OCI-LY3 (cell line): ENCODE results near the gene DPP6.

Experiments used
- H2AFZ ChIP-seq: fragments of 200-600, 300-600 bp; shearing (Covaris generic); 2 replicates; pipeline ENCODE4 v1.6.0; 2014; ENCODE audit warnings: antibody characterized with exemption, low read depth, low read length
- H3K27ac ChIP-seq: fragments of 200-600, 300-600 bp; sonication (generic); 2 replicates; pipeline ENCODE4 v1.5.1; 2014; ENCODE audit warnings: mild to moderate bottlenecking, low read length, moderate library complexity, mixed read lengths
- H3K27me3 ChIP-seq: fragments of 200-600, 300-600 bp; sonication (generic); 2 replicates; pipeline ENCODE4 v1.6.1; 2014; ENCODE audit warnings: low read depth, low read length, mixed read lengths
- H3K36me3 ChIP-seq: fragments of 200-600, 300-600 bp; sonication (generic); replicated peaks from 2 replicates; pipeline ENCODE3; 2014; ENCODE audit warnings: low read depth, low read length, mixed read lengths
- H3K4me1 ChIP-seq: fragments of 300-600, 200-600 bp; sonication (generic); 2 replicates; pipeline ENCODE4 v1.6.1; 2014; ENCODE audit warnings: low read length, mixed read lengths
- H3K4me2 ChIP-seq: fragments of 200-600, 300-600 bp; sonication (generic); 2 replicates; pipeline ENCODE4 v1.6.1; 2014; ENCODE audit warnings: low read length, mixed read lengths
- H3K4me3 ChIP-seq: fragments of 300-600, 200-600 bp; sonication (generic); 2 replicates; pipeline ENCODE4 v1.5.1; 2014; ENCODE audit warnings: antibody characterized with exemption, mild to moderate bottlenecking, low read length, moderate library complexity
- H3K79me2 ChIP-seq: fragments of 300-600, 200-600 bp; shearing (Covaris generic); 2 replicates; pipeline ENCODE4 v1.6.1; 2014; ENCODE audit warnings: mild to moderate bottlenecking, low read length, mixed read lengths
- H3K9ac ChIP-seq: fragments of 300-600, 200-600 bp; shearing (Covaris generic); 2 replicates; pipeline ENCODE4 v1.6.0; 2014; ENCODE audit warnings: mild to moderate bottlenecking, low read length, moderate library complexity
- H3K9me3 ChIP-seq: fragments of 200-600, 300-600 bp; shearing (Covaris generic); 2 replicates; pipeline ENCODE4 v1.6.1; 2014; ENCODE audit warnings: low read length, mixed read lengths; ENCODE audit not compliant: insufficient read depth
- H4K20me1 ChIP-seq: fragments of 200-600, 300-600 bp; sonication (generic); 2 replicates; pipeline ENCODE4 v1.6.1; 2016; ENCODE audit warnings: low read length, mixed read lengths; ENCODE audit not compliant: insufficient read depth
- CTCF ChIP-seq: fragments of 200-600, 300-600 bp; sonication (generic); IDR thresholded peaks from 2 replicates; pipeline ENCODE4 v1.5.1; 2014; ENCODE audit warnings: antibody characterized with exemption, low read length, low read depth
- EZH2phosphoT487 ChIP-seq: fragments of 200-600 bp; shearing (Covaris generic); IDR thresholded peaks from 2 replicates; pipeline ENCODE4 v1.6.1; 2018; ENCODE audit warnings: antibody characterized with exemption, mixed run types, low read depth

DPP6 gene

DNA sequence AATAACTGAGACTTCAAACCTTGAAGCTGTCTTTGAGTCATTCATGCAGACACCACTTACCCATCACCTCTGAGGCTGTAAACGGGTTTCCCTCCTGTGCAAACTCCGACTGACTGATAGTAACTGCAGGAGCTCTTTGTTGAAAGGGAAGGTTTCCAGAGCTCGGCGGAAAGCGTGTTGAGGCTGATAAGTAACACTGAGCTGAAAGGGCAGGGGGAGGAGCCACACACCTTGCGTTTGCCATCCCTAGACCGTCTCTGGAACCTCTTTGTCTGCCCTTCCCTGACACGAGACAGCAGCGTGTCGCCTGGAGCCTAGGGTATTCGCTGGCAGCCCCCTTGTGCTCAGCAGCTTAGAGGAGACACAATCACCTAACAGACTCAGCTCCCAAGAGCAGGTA lies 816.7 kb downstream of the DPP6 start:
- Histone ChIP-seq H3K79me2 (no peaks in the 10 kb centered on the region), H3K4me2 (peak overlapping the region; percentile 91), H4K20me1 (no peaks in the 10 kb centered on the region), H3K27ac (no peak overlapping the region), H3K4me1 (peaks cover 44% of the 10 kb centered on the region), H3K9me3 (no peaks in the 10 kb centered on the region), H3K4me3 (peak overlapping the region; percentile 69; the same call in 1 of the 2 replicates), H2AFZ (no peak overlapping the region), H3K36me3 (no peaks in the 10 kb centered on the region), H3K27me3 (peaks cover 64% of the 10 kb centered on the region), H3K9ac (no peak overlapping the region)
- TF ChIP-seq CTCF (no peak), EZH2phosphoT487 (no peak)

- H3K27me3 ChIP-seq, result peaks cover 63% of the 10 kb centered on the region
- H3K36me3 ChIP-seq, result no peaks in the 10 kb centered on the region
- no peak overlapping the region for H3K4me2 ChIP-seq
Observed at GRCh38 chr7:154869436-154869835, 817.2 kb downstream of the DPP6 start.

DNA sequence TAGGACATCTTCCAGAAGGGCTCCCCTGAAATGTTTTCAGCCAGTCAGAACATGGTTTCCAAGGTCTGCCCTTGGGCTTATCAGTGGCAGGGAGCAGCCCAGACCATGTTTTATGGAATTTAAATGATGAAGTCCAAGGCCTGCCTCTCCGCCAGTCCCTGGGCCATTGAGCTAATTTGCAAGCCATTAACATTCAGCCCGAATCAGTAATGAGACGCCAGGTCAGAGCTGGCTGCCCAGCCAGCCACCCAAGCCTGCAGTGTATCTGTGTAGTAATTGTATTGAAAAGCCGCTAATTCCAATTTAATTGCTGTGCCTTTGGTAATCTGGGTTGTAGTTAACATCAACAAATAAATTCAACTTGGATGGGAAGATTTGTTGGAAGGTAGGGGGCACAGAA lies 819.3 kb downstream of the DPP6 start:
- H3K79me2 ChIP-seq, result no peaks in the 10 kb centered on the region
- no peak overlapping the region for H3K27ac ChIP-seq
- no peak overlapping the region for H3K4me3 ChIP-seq
- H4K20me1 ChIP-seq, result 0 out of 2 replicates have a peak, but pooled peaks cover 4% of the 10 kb centered on the region
- no peak overlapping the region for H3K9ac ChIP-seq
- peaks cover 24% of the 10 kb centered on the region for H3K4me1 ChIP-seq
- H2AFZ ChIP-seq, result no peak overlapping the region
- peaks cover 53% of the 10 kb centered on the region for H3K27me3 ChIP-seq
- TF ChIP-seq EZH2phosphoT487 (no peak), CTCF (no peak)
- H3K36me3 ChIP-seq, result no peaks in the 10 kb centered on the region
- no peaks in the 10 kb centered on the region for H3K9me3 ChIP-seq
- H3K4me2 ChIP-seq, result no peak overlapping the region

More at GRCh38 chr7:154869436-154869835, 817.2 kb downstream of the DPP6 start:
- H3K79me2 ChIP-seq, result no peaks in the 10 kb centered on the region
- no peak overlapping the region for H2AFZ ChIP-seq
- H3K9ac ChIP-seq, result no peak overlapping the region
- H4K20me1 ChIP-seq, result 0 out of 2 replicates have a peak, but pooled peaks cover under 1% of the 10 kb centered on the region
- TF ChIP-seq EZH2phosphoT487 (no peak), CTCF (no peak)
- peaks cover 39% of the 10 kb centered on the region for H3K4me1 ChIP-seq
- no peaks in the 10 kb centered on the region for H3K9me3 ChIP-seq
- no peak overlapping the region for H3K4me3 ChIP-seq
- no peak overlapping the region for H3K27ac ChIP-seq

DNA sequence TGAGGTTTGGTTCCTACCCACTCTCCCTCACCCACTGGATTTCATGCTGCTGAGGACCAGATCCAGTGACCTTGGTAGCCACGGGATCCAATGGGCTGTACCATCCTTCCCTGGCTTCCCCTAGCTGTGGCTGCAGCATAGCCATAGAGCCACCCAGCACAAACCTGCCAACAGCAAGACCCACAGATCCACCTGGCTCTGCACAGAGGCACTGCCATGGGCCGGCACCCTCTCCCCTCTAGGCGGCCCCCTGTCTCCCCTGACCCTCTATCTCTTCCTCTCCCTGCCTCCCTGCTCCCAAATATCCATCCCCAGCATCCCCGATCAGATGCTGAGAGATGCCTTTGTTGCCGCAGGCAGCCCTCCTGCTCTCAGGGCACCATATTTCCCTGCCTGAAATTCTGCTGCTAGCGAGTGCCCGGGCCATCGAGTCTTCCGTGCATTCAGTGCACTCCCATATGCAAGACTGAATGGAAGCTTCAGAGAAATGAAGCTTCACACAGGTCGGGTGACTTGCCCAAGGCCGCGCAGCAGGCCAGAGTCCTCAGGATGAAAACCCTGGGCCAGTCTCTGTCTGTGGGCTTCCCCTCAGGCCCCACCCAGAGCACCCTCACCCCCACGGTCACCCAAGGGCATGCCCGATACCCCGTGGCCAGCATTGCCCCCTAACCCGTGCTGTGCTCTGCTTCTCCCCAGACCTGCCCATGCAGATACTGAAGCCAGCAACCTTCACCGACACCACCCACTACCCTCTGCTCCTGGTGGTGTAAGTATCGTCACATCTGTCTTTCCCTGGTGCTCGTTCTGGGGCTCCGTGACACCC lies 819.9 kb downstream of the DPP6 start:
- H3K27ac ChIP-seq, result no peak overlapping the region
- H3K27me3 ChIP-seq, result peaks cover 53% of the 10 kb centered on the region
- no peak for TF ChIP-seq CTCF
- TF ChIP-seq EZH2phosphoT487, result no peak
- H3K36me3 ChIP-seq, result no peaks in the 10 kb centered on the region
- no peaks in the 10 kb centered on the region for H3K79me2 ChIP-seq
- 0 out of 2 replicates have a peak, but pooled peaks cover 4% of the 10 kb centered on the region for H4K20me1 ChIP-seq
- no peak overlapping the region for H3K4me2 ChIP-seq
- no peak overlapping the region for H3K9ac ChIP-seq
- no peaks in the 10 kb centered on the region for H3K9me3 ChIP-seq
- H3K4me3 ChIP-seq, result no peak overlapping the region
- peaks cover 18% of the 10 kb centered on the region for H3K4me1 ChIP-seq
- no peak overlapping the region for H2AFZ ChIP-seq
